ENCODE measurements around the gene CBLB.
"Not testable (repeated sequence)": the region's sequence is repeated elsewhere in the genome, so short reads cannot be mapped to it uniquely, and the experiment has no call there.

Gene CBLB

DNA sequence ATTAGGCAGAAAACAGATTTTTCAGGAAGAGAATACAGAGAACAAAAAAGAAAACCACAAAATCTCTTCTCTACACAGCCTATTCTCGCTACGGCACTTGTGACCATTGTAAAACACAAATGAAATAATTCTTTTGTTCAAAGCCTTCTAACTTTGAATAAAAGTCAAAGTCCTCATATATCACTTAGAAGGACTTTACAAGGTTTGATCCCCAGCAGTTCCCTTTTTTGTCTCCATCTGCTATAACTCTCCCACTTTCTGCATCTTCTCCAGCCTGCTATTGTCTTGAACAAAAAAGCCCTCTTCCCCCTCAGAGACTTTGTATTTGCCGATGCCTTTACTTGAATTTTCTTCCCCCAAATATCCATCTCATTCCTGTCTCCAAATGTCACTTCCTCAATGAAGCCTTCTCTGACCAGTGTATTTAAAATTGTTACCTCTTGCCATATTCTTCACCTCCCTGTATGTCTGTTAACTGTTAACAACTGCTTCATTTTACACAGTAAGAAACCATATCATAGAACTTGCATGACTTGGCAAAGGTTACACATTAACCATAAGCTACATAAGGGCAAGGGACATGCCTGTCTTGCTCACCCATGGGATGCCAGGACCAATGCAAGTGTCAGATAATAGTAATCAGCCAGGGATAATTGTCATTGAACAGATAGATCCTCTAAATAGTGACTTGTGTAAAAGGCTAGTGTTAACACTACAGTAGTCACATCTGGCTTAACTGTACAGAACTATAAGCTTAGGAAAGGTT, 122.4 kb downstream of the CBLB start:
- no peak for DNase-seq

GRCh38 chr3:105745046-105745445, 123.8 kb downstream of the CBLB start:
- no peak for DNase-seq

DNA sequence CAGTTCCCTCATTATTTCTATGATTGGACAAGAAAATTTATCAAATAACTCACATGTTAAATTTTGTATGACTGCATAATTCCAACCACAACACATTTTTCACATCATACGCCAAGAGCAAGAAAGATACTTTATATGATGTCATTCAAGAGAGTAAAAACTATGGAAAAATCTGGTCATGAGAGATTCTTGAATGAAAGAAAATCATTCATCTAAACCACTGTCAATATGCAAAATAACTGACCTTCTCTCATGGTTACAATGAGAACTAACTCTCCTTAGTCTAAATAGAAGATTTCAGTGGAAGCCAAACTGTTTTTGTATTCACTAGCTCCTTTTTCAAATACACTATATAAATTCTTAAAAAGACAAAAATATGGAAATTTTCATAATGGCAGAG, 124.6 kb downstream of the CBLB start:
- DNase-seq: no peak

GRCh38 chr3:105733356-105733755, 135.5 kb downstream of the CBLB start:
- DNase-seq: no peak

DNA sequence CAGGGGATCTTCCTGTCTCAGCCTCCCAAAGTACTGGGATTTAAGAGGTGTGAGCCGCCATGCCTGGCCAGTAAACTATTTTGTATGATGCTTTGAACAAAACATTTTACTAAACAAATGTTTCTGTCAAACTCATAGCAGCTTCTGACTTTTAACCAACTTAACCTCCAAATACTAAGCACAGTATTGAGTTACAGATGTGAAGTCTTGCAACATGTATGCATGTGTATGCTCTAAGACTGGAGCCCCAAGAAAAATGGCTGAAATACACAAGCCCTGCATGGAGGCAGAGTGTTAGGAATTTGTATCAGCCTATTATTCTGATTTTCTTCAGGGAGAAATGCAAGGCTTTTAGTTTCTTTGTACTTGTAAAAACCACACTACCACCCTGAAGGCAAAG, 137.1 kb downstream of the CBLB start:
- DNase-seq: no peak

- DNase-seq: no peak
These were observed 137.9 kb downstream of the CBLB start for GRCh38 chr3:105730801-105731354.

GRCh38 chr3:105729667-105730066, 139.1 kb downstream of the CBLB start:
- no peak for DNase-seq

DNA sequence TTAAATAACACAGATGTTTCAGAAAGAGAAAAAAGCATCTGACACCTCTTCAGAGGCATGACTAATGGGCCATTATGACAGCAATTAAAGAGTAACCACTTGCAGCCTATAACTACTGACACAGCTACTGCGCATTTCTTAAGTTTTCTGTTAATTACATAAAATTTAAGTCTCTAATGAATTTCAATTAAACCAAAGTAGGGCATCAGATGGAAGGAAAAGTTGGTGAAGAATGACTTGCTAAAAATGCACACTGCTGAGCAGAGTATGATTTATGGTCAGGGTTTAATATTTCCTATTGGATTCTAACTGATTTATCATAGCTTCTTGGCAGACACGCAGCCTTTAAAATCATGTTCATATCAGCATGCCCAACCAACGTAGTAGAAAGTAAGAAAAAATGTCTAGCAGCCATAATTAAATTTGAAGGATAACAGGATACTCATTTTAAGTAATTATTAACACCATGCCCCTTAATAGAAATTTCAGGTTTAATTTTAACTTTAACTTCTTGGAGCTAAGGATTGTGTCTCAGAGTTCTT, 140.0 kb downstream of the CBLB start:
- no peak for DNase-seq

DNA sequence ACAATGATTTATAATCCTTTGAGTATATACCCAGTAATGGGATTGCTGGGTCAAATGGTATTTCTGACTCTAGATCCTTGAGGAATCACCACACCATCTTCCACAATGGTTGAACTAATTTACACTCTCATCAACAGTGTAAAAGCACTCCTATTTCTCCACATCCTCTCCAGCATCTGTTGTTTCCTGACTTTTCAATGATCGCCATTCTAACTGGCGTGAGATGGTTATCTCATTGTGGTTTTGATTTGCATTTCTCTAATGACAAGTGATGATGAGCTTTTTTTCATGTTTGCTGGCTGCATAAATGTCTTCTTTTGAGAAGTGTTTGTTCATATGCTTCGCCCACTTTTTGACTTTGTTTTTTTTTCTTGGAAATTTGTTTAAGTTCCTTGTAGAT, 141.8 kb downstream of the CBLB start:
- not testable (repeated sequence) for DNase-seq

DNA sequence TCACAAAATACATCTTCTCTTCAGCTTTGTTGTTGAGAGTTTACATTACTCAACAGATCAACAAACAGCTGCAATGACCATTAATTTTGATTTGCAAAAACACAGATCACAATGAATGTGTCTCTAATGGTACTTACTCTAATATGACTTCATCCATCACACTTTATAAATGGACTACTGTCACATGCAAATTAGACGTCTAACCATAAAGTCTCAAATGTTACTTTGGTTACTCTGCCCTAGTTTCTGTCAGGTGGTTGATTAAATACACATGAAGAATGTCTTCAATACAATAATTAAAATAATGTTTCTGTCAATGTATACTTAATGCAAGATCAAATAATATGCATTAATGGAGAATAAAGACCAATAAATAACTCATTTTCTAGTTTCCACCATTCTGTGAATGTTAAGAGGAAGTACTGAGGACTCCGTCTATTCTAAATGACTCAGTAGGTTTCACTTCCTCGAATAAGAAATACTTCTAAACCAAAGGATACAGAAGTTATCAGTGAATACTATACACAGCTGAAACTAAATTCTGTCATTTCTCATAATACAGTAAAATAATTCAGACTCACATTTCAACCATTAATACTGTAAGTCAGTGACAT, 145.8 kb downstream of the CBLB start:
- DNase-seq: no peak

- no peak for DNase-seq
These were observed 149.0 kb downstream of the CBLB start for GRCh38 chr3:105719791-105720190.

- DNase-seq: no peak
These were observed 153.4 kb downstream of the CBLB start for GRCh38 chr3:105715372-105715771.

DNA sequence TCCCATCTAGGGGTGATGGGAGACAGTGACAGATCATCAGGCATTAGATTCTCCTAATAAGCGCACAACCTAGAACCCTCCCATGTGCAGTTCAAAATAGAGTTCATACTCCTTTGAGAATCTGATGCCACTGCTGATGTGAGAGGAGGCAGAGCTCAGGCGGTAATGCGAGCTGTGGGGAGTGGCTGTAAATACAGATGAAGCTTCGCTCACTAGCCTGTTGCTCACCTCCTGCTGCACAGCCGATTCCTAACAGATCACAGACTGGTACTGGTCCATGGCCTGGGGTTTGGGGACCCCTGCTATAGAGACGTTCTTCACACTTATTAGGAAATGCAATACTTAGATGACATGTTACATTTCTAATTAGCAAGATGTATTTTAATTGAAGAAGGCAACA, 154.4 kb downstream of the CBLB start:
- DNase-seq: no peak

DNA sequence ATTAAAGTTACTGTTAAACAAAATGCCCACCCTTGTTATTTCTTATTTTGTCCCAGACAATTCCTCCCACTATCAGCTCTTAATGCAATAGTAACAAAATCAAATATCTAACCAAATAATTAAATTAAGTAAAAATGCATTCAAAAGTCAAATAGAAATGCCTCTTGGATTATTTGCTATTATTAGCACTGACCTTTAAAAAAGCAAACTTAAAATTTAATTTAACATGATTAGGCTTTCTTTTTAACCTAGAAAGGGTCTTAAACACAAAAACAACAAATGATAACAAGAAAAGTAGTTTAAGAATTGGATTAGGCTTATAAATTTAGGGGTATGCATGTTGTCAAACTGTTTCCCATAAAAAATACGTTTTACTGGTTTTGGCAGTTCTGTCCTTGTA, 159.8 kb downstream of the CBLB start:
- DNase-seq: no peak

DNA sequence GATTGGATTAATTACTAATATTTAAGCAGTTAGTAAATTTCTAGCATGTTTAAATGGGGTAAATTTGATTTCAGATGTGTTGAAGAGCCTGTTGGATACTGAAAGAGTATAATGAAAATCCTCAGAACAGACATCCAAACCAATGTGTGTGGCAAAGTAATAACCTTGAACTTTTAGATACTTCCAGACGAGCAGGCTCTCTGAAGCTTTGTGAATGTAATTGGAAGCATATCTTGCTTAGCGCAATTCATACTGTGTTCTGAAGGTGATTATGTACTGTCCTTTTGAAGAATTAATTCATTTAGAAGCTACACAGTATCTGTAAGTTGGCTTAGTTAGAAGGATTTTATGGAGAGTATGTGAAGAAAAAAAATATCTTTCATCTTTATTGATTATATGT, 161.8 kb downstream of the CBLB start:
- no peak for DNase-seq

- DNase-seq: no peak
These were observed 163.9 kb downstream of the CBLB start for GRCh38 chr3:105704726-105705410.

DNA sequence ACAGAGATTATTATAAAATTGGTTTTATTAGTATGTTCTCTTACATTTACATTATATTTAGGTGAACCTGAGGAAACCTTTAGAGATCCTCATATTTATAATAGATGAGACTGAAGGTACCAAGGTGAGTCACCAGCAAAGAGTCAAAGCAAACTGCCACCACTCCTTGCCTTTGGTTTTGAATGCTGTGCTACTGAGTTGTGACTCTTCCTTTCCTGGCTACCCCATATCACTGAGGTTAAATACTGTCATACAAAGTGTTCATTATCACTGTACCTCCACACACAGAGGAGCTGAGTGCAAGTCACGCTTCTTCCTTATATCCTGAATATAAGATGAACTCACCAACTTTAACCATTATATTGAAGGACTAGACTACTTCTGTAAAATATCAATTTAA, 168.2 kb downstream of the CBLB start:
- no peak for DNase-seq

DNA sequence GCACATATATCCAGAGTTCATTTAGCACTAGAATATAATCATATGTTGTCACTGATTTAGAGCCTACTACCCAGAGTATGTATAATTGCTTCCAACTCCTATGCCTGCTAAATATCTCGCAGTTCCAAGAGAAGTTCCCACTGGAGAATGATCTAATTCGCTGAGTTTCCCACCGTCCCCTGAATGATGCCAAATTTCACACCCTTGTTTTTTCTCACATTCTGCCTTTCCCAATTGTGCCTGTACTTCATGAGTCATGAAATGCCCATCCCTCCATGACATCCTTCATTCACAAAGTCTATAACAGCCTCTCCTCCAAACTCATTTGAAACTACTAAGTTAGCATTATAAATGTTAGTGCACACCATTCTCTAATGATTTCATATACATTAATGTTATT, 177.2 kb downstream of the CBLB start:
- DNase-seq: no peak

- DNase-seq: no peak
These were observed 177.8 kb downstream of the CBLB start for GRCh38 chr3:105691053-105691452.

DNA sequence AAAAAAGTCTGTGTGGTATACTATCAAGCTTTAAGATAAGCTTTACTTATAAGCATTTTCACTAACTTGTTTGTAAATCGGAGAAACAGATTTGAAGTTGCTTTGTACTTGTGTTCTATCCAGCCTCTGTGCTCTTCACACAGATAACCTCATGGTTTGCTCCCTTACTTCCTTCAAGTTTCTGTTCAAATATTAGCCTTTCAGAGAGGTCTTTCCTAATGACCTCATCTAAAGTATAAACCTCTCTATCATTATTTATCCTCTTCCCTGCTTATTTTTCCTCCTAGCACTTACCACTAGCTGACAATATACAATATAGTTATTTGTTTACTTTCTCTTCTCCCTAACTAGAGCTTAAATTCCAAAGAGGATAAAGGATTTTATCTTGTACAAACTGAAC, 180.0 kb downstream of the CBLB start:
- no peak for DNase-seq

DNA sequence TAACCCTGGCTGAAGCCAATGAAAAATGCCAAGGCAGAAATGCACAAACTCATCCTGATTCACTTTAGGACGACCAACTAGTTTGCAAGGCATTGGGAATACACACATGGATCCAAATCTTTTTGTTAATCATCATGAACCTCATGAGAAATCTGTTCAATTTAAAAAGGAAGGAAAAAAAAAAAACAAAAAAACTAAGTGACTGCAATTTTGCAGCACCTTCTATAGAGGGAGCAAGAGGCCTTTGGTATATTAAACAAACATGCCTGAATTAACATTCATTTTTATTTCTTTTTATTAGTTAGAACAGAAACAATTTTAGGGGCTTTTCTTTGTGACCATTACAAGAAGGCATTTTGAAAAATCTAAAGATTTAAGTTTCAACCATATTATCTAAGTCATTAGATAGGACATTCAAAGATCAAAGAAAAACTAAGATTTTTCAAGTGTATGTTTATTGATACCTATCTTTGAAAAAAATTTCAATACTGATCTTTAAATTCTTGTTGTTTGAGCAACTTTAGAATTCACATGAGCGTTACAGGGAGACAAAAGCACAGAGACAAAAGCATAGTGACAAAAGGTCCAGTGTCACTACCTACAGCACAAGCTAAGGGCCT, 182.4 kb downstream of the CBLB start:
- no peak for DNase-seq

DNA sequence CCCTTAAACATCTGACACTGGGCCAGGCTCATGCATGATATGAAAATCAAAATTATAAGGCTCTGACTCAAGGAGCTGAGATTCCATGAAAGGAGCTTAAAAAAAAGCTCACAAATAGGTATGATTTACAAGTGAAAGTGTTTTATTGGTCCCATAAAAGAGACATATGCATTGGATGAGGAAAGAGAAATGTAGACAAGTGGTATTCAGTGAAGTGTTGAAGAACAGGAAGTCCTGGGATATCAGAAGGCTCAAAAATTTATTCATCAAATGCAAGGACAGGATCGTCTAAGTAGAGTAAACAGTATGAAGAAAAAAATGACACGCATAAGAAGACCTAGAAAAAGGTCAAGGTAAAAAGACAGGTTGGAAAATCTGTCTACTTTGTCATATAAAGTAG, 188.9 kb downstream of the CBLB start:
- DNase-seq: no peak

GRCh38 chr3:105678017-105678416, 190.8 kb downstream of the CBLB start:
- no peak for DNase-seq

Measured in activated T-cell treated with anti-CD3 and anti-CD28 coated beads, Interleukin-2, amount 50 U/mL, for 1 hour (primary cell).